ENCODE measurements around the gene NCKAP5L.
A peak's percentile ranks its signal among the peaks of the same experiment; 100 is the strongest.
"Not testable (repeated sequence)": the region's sequence is repeated elsewhere in the genome, so short reads cannot be mapped to it uniquely, and the experiment has no call there.

Gene NCKAP5L

DNA sequence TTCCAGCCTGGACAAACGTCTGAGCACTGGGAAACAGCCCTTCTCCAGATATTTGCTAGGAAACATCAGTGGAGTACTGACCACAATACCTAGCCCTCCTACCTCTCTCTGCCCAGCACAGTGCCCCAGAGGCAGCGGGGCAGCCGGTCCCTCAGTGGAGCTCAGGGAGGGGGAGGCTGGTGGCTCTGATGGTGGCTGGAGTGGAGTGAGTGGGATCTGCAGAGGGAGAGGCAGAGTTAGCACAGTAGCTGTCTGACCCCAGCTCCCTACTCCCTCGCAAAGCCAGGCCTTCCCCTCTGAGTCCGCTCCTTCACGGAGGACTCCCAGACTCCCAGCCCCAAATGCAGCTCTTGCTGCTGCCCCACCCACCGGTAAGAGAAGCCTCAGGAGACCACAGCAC, 30.0 kb downstream of the NCKAP5L start:
- no peak for DNase-seq

DNA sequence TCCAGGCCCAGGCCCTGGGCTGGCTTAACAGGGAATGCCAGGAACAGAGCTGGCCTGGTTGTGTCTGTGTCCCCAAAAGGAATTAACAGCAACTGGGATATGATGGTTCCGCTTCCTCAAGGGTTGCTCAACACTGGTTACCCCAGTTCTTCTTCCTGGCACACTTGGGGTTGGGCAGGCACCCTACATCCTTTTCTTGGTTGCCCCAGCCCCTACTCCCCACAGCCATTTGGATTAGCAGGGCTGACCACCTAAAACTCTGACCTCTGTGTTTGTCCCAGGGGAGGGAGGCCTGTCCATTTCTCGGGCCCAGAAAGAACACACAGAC, 30.8 kb downstream of the NCKAP5L start:
- no peak for DNase-seq

GRCh38 chr12:49796606-49797448, 31.4 kb downstream of the NCKAP5L start:
- no peak for DNase-seq

- DNase-seq = no peak
Observed at GRCh38 chr12:49796155-49796554, 32.1 kb downstream of the NCKAP5L start.

DNA sequence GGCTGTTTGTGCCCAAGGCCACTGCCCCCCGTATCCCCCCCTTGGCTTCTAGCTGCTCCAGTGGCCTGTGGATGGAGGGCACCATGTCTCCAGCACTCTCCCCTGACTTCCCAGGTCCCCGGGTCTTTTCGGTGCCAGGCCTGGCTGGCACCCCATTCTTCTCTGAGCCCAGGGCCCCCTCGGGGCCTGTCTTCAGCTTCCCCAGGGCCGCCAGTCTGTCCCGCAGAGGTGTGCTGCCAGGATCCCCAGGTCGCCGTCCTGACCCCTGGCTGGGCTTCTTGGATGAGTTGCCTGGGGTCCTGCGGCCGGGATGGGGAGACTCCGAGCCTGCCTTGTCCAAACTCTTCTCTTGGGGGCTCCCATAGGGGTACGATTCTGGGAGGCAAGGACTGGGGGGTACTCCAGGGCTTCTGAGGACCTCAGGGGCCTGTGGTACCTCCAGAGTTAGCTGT, 32.5 kb downstream of the NCKAP5L start:
- DNase-seq = no peak

GRCh38 chr12:49794811-49795653, 33.2 kb downstream of the NCKAP5L start:
- DNase-seq = no peak

DNA sequence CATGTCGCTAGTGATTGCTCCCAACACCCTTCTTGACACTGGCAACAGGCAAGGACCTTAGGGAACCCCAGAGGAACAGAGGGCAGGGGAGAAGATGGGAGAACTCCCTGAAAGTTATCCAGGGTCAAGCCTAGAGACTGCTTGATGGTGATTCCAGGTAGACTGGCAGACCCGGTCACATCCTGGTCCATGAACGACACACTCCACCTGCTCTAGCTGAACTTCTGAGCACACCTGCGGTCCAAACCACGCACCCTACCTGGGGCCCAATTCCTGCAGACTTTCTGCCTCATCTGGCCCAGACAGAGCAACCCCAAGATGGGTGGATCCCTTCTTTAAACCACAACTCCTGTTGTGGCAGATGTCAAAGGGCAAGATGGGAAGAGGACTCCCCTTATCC, 34.2 kb downstream of the NCKAP5L start:
- DNase-seq = no peak

GRCh38 chr12:49793620-49794019, 34.6 kb downstream of the NCKAP5L start:
- no peak for DNase-seq

DNA sequence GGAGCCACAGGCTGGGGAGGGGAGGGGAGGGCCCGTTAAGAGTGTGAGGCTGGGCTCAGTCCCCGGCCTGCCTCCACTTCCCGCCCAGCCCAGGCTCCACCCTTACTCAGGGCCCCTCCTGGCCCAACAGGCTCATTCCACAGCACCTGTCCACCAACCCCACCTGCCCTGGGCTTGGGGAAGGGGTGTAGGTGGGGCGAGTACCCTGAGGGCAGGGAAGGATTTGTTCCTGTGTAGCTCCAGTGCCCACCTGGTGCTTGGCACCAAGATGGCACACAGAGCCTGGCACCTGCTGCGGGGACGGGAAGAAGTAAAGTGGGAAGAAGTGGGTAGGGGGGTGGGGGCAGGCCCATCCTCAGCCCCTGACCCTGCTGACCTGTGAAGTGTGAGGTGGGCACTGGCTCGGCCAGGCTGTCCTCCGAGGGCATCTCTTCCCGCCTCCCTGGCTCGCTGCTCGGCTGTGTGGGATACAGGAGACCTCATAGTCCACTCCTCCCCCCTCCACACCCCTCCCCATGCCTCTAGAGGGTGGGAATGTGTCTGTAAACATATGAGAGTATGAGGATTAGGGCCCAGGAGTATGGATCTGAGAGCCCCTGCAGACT, 35.1 kb downstream of the NCKAP5L start:
- DNase-seq = no peak

DNA sequence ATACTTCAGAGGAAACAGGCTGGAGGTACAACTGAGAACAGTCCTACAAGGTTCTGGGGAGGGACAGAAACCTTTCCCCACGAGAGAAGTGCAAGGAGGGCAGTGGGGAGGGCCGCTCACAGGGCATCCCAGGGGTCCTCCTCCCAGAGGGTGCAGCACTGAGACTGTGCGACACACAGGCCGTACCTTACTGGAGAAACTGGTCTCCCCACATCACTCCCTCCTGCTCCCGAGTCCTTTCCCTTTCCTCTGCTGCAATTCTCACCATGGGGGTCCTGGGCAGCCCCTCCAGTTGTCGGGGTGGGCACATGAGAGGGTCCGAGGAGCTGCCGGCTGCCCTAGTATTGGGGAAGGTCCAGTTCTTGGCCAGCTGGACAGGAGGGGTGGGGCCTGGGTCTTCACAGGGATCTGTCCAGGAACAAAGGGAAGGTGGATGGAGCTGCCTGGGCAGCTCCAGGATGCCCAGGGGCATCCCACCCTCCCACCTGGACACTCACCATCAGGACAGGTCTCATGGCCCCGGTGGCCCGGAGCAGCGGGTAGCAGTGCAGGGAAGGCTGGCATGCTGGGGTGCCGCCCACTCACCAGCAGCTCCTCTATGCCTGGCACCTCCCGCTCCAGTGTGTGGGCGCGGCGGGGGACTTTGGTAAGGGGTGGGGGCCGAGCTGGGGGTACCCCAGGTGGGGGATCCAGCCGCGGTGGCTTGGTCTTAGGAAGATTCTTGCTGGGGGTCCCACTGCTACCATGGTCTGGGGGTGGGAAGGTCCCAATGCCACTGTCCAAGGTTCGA, 35.8 kb downstream of the NCKAP5L start:
- DNase-seq = no peak

GRCh38 chr12:49791700-49792099, 36.5 kb downstream of the NCKAP5L start:
- no peak for DNase-seq

GRCh38 chr12:49790741-49791555, 37.3 kb downstream of the NCKAP5L start:
- DNase-seq = no peak

- no peak for DNase-seq
Observed at GRCh38 chr12:49789992-49790391, 38.2 kb downstream of the NCKAP5L start.

GRCh38 chr12:49787672-49788071, 40.5 kb downstream of the NCKAP5L start:
- DNase-seq = no peak

- DNase-seq = no peak
Observed at GRCh38 chr12:49784756-49785409, 43.3 kb downstream of the NCKAP5L start.

- no peak for DNase-seq
Observed at GRCh38 chr12:49783917-49784676, 44.1 kb downstream of the NCKAP5L start.

- not testable (repeated sequence) for DNase-seq
Observed at GRCh38 chr12:49780914-49781313, 47.3 kb downstream of the NCKAP5L start.

DNA sequence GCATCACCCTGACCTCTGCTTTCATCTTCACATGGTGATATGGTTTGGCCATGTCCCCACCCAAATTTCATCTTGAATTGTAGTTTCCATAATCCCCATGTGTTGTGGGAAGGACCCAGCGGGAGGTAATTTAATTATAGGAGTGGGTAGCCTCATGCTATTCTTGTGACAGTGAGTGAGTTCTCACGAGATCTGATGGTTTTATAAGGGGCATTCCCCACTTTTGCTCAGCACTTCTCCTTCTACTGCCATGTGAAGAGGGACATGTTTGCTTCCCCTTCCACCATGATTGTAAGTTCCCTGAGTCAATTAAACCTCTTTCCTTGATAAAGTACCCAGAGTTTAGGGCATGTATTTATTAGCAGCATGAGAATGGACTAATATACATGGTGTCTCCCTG, 48.6 kb downstream of the NCKAP5L start:
- DNase-seq = no peak

DNA sequence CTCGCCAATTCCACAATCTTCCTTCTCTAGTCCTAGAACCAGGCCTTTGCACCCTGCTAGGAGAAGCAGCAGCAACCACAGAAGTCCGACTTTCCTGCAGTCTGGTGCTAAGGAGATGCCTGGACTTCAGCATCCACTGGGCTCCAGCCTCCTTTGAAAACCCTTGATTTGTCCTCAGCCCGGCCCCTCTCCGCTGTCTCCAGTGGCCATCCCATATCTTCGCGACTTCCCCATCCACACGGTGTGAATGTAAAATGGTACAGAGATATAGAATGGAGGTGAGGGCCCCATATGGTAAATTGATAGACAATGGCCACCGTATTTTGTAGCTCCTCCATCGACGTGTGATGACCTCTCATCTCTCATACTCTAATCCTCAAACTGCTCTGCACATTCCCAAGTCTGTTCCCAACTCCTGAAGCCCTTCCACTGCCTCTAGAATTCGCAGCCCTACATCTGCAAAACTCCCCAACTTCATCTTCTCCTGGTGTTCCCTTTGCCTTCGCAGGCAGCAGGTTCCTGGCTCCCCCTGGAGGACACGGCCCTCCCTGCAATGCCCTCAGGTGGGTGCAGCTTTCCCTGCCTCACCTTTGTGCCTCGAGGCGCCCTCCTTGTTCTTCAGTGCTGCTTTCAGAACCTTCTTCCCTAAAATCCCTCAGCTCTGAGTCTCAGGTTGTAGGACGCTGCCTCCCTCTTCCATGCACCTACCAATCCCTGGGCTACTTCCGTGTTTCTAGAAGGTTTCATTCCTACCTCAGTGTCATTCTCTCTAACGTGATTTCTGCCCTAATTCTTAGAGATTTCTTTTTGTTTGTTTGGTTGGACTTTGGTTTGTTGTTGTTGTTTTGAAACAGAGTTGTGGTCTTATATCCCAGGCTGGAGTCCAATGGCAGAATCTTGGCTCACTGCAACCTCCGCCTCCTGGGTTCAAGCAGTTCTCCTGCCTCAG, 50.1 kb downstream of the NCKAP5L start:
- DNase-seq = peak; percentile 58
